IPS DF 6.9 (cell line): Measurements from ENCODE around the gene PPIP5K1.
"Not testable (repeated sequence)": the region's sequence is repeated elsewhere in the genome, so short reads cannot be mapped to it uniquely, and the experiment has no call there.

Source experiments
- DNase-seq: peaks from one replicate; pipeline ENCODE4 v3.0.0-alpha.2; 2013; ENCODE audit warnings: low read depth, low spot score
- H3K27ac ChIP-seq: one replicate; pipeline ENCODE4 v1.5.1; 2013; ENCODE audit warnings: low read length, control low read depth
- H3K27me3 ChIP-seq: 2 replicates; pipeline ENCODE4 v1.6.1; 2013; ENCODE audit warnings: mild to moderate bottlenecking, low read length; ENCODE audit not compliant: control insufficient read depth, insufficient read depth
- H3K36me3 ChIP-seq: 2 replicates; pipeline ENCODE4 v1.6.1; 2013; ENCODE audit warnings: low read length; ENCODE audit not compliant: control insufficient read depth, insufficient read depth
- H3K4me1 ChIP-seq: 2 replicates; pipeline ENCODE4 v1.6.1; 2013; ENCODE audit warnings: low read length; ENCODE audit not compliant: control insufficient read depth, insufficient read depth
- H3K4me3 ChIP-seq: 2 replicates; pipeline ENCODE4 v1.5.1; 2013; ENCODE audit warnings: mild to moderate bottlenecking, low read length
- H3K9me3 ChIP-seq: 2 replicates; pipeline ENCODE4 v1.6.1; 2013; ENCODE audit warnings: low read length, inconsistent platforms; ENCODE audit not compliant: control insufficient read depth, insufficient read depth
- WGBS: extraction: QIAGEN DNeasy Blood & Tissue Kit; methylation state at CpG from one replicate; pipeline ENCODE4 v1.1.7; 2013; ENCODE audit warnings: mixed read lengths, missing lambda C conversion rate; ENCODE audit not compliant: insufficient read length, insufficient coverage; 5-methylcytosine and 5-hydroxymethylcytosine counted together

Gene PPIP5K1

DNA sequence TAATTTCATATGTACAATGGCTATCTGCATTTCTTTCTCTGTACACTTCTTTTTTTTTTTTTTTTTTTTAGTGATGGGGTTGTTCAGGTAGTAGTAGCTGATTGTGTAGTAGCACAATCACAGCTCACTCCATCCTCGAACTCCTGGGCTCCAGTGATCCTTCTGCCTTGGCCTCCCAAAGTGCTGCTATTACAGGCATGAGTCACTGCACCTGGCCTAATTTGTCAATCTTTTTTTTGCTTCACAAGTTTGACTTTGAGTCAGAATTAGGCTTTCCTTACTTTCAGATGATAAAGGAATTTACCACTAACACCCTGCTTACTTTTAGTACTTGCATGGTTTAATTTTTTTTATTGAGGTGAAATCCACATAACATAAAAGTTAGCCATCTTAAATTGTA lies 44.6 kb downstream of the PPIP5K1 start:
- DNase-seq = no peak
- H3K36me3 ChIP-seq = no peaks in the 10 kb centered on the region
- no peak overlapping the region for H3K4me3 ChIP-seq
- no CpG with 5 or more reads among the region's 1 CpG for WGBS
- no peaks in the 10 kb centered on the region for H3K4me1 ChIP-seq
- no peaks in the 10 kb centered on the region for H3K27me3 ChIP-seq
- H3K9me3 ChIP-seq = no peaks in the 10 kb centered on the region
- no peak overlapping the region for H3K27ac ChIP-seq

DNA sequence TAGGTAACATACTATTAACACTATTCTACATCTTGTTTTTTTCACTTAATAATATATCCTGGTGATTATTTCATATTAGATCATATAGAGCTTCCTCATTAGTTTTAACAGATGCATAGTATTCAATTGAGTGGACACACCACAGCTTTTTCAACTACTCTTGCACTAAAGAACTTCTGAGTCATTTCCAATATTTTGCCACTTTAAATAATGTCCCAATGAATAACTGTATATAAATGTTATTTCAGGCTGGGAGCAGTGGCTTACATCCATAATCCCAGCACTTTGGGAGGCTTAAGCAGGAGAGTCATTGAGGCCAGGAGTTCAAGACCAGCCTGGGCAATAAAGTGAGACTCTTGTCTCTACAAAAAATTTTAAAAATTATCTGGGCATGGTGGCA lies 45.7 kb downstream of the PPIP5K1 start:
- no peaks in the 10 kb centered on the region for H3K4me1 ChIP-seq
- H3K36me3 ChIP-seq = no peaks in the 10 kb centered on the region
- H3K4me3 ChIP-seq = no peak overlapping the region
- H3K27ac ChIP-seq = no peak overlapping the region
- H3K9me3 ChIP-seq = no peaks in the 10 kb centered on the region
- H3K27me3 ChIP-seq = no peaks in the 10 kb centered on the region
- DNase-seq = no peak

DNA sequence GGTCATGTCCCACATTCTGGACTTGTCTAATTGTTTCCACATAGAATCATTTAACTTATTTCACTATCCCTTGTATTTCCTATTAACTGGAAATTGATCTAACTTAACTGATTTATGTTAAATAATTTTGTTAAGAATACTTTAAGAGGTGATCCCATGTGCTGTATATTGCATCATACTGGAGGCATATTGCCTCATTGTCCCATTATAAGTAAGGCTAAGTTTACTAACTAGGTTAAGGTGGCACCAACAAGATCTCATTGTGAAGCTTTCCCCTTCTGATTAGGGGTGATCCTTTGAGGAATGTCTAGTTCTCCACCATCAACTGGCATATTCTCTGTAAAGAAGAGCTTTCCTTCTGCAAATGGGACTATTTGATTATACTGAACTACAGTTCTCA lies 48.2 kb downstream of the PPIP5K1 start:
- Histone ChIP-seq H3K27me3 (no peaks in the 10 kb centered on the region), H3K27ac (no peak overlapping the region), H3K4me1 (no peaks in the 10 kb centered on the region), H3K9me3 (no peaks in the 10 kb centered on the region), H3K4me3 (no peak overlapping the region), H3K36me3 (no peaks in the 10 kb centered on the region)
- no peak for DNase-seq

DNA sequence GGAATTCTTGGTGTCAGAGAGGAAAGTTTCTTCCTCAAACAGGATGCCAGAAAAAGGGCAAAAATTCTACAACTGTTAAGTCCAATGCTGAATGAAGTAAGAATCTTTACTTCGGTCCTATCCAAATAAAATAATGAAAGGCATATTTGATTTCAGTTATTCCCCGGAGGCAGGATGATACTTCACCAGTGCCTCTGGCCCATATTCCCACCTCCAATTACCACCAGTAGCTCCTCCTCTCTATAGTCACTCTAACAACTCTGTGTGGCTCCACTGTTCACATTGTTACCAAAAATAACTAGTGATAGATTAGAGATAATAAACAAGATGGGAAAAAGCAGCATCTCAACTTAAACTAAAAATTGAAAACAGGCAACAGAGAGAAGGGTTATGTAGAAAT lies 51.9 kb downstream of the PPIP5K1 start:
- Histone ChIP-seq H3K9me3 (no peaks in the 10 kb centered on the region), H3K4me1 (no peaks in the 10 kb centered on the region), H3K27ac (no peak overlapping the region), H3K4me3 (no peak overlapping the region), H3K27me3 (no peaks in the 10 kb centered on the region), H3K36me3 (0 out of 2 replicates have a peak, but pooled peaks cover 2% of the 10 kb centered on the region)
- no CpG with 5 or more reads among the region's 2 CpGs for WGBS
- no peak for DNase-seq

DNA sequence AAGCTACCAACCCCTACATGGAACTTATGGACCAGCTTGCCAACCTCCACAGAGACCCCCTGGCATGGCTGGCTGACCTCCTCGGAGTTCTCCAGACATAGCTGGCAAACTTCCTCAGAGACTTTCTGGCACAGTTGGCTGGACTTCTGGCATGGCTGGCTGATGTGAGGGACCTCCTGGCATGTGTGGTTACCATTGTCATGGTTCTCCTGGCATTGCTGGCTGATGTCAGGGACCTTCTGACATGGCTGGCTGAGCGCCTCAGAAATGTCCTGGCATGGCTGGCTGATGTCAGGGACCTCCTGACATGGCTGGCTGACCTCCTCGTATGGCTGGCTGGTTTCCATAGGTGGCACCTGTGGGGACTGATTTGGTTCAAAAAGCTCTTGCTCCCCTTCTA lies 55.1 kb downstream of the PPIP5K1 start:
- DNase-seq = no peak
- Histone ChIP-seq H3K4me1 (peaks cover 1% of the 10 kb centered on the region; the same call in 1 of the 2 replicates), H3K9me3 (no peaks in the 10 kb centered on the region), H3K4me3 (no peak overlapping the region), H3K27ac (no peak overlapping the region), H3K36me3 (0 out of 2 replicates have a peak, but pooled peaks cover 2% of the 10 kb centered on the region), H3K27me3 (no peaks in the 10 kb centered on the region)
- WGBS = no CpG with 5 or more reads among the region's 3 CpGs

DNA sequence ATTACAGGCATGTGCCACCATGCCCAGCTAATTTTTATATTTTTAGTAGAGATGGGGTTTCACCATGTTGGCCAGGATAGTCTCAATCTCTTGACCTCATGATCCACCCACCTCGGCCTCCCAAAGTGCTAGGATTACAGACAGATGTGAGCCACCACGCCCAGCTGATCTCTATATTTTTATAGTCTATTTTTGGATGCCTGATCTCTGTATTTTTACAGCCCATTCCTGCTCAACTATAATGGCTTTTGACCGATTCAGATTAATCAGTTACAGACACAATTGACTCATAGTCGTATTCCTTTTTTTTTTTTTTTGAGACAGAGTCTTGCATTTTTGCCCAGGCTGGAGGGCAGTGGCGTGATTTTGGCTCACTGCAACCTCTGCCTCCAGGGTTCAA lies 57.2 kb downstream of the PPIP5K1 start:
- H3K4me1 ChIP-seq, H3K4me3 ChIP-seq, H3K9me3 ChIP-seq, H3K27me3 ChIP-seq, H3K36me3 ChIP-seq, DNase-seq, H3K27ac ChIP-seq: not testable (repeated sequence)
- no CpG with 5 or more reads among the region's 5 CpGs for WGBS

DNA sequence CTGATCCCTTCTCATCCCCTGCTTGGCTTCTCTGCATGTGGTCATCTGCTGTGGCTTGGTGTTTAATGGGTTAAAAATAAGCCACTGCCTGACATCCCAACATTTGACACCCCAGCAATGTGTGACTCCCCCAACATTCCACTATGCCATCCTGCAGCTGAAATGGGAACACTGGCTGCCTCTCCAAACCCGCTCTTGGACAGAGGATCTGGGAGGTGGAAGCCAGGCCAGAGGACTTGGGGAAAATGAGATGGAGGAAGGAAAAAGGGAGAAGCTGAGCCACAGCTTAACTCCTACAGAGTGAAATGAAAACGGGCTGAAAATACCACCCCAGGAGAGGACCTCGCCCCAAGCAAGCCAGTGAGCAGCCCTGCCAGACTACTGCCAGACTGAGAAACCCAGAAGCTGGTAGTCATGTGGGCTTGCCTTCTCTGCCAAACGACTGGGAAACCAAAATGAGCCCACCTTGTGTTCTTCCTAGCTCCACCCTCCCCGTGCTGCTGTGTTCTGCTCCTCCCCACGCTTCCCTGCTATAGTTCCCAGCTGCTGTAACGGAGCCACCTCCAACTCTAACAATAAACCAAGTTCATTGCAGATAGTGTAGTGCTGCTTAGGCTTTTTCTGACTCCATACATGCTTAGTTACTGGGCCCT lies 58.9 kb downstream of the PPIP5K1 start:
- Histone ChIP-seq H3K36me3 (0 out of 2 replicates have a peak, but pooled peaks cover 2% of the 10 kb centered on the region), H3K4me1 (peaks cover 4% of the 10 kb centered on the region), H3K27ac (no peak overlapping the region), H3K9me3 (no peaks in the 10 kb centered on the region), H3K27me3 (no peaks in the 10 kb centered on the region), H3K4me3 (no peak overlapping the region)
- WGBS = no CpG with 5 or more reads among the region's 7 CpGs
- DNase-seq = no peak

DNA sequence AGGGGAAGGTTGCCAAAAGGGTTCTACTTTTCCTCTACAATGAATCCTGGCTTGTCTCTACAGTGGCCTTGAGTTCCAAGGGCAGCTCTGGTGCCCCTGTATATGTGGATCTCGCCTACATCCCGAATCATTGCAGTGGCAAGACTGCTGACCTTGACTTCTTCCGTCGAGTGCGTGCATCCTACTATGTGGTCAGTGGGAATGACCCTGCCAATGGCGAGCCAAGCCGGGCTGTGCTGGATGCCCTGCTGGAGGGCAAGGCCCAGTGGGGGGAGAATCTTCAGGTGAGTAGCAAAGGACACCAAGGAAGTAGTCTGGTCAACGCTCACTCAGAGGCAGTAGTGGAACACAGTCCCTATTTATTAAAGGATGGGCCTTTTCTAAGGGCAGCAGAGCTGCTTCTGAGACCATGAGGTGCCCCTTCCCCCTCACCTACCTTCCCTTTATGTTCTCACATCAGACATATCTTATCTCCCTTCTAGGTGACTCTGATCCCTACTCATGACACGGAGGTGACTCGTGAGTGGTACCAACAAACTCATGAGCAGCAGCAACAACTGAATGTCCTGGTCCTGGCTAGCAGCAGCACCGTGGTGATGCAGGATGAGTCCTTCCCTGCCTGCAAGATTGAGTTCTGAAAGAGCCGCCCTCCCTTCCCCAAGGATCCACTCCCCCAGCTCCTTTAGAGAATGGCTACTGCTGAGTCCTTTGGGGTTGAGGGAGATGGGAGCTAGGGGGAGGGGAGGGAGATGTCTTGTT lies 60.2 kb downstream of the PPIP5K1 start:
- no peak overlapping the region for H3K4me3 ChIP-seq
- no peaks in the 10 kb centered on the region for H3K9me3 ChIP-seq
- DNase-seq = no peak
- H3K36me3 ChIP-seq = no peaks in the 10 kb centered on the region
- peaks cover 4% of the 10 kb centered on the region for H3K4me1 ChIP-seq
- no CpG with 5 or more reads among the region's 12 CpGs for WGBS
- H3K27ac ChIP-seq = no peak overlapping the region
- H3K27me3 ChIP-seq = no peaks in the 10 kb centered on the region

DNA sequence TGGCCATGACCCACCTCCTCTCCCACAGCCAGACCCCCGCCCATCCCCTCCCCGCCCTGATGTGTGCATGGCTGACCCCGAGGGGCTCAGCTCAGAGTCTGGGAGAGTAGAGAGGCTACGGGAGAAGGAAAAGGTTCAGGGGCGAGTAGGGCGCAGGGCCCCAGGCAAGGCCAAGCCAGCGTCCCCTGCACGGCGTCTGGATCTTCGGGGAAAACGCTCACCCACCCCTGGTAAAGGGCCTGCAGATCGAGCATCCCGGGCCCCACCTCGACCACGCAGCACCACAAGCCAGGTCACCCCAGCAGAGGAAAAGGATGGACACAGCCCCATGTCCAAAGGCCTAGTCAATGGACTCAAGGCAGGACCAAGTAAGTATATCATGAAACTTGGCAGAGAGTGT lies 60.9 kb downstream of the PPIP5K1 start:
- Histone ChIP-seq H3K4me3 (no peak overlapping the region), H3K9me3 (no peaks in the 10 kb centered on the region), H3K27ac (no peak overlapping the region), H3K27me3 (no peaks in the 10 kb centered on the region), H3K36me3 (no peaks in the 10 kb centered on the region), H3K4me1 (peaks cover 4% of the 10 kb centered on the region)
- WGBS = no CpG with 5 or more reads among the region's 15 CpGs
- no peak for DNase-seq

DNA sequence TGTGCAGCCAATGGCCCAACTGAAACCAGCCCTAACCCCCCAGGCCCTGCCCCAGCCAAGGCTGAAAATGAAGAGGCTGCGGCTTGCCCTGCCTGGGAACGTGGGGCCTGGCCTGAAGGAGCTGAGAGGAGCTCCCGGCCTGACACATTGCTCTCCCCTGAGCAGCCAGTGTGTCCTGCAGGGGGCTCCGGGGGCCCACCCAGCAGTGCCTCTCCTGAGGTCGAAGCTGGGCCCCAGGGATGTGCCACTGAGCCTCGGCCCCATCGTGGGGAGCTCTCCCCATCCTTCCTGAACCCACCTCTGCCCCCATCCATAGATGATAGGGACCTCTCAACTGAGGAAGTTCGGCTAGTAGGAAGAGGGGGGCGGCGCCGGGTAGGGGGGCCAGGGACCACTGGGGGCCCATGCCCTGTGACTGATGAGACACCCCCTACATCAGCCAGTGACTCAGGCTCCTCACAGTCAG lies 61.4 kb downstream of the PPIP5K1 start:
- Histone ChIP-seq H3K9me3 (no peaks in the 10 kb centered on the region), H3K36me3 (no peaks in the 10 kb centered on the region), H3K4me1 (peaks cover 4% of the 10 kb centered on the region), H3K4me3 (no peak overlapping the region), H3K27me3 (no peaks in the 10 kb centered on the region), H3K27ac (no peak overlapping the region)
- no CpG with 5 or more reads among the region's 11 CpGs for WGBS
- no peak for DNase-seq
